Breast epithelium (tissue), 3 donors: ENCODE results near the gene GANC.

Source experiments
- CTCF ChIP-seq, 3 donors: fragments of 450-650 bp; IDR thresholded peaks; one replicate each; pipeline ENCODE4 v1.5.1; 2016 to 2017; ENCODE audit warnings: antibody characterized with exemption in 3 of 3, mild to moderate bottlenecking in 3 of 3, moderate library complexity in 3 of 3
- POLR2A ChIP-seq: fragments of 450-650 bp; IDR thresholded peaks from one replicate; pipeline ENCODE4 v1.6.1; 2016; ENCODE audit warnings: antibody characterized with exemption, mild to moderate bottlenecking, moderate library complexity

- TF ChIP-seq CTCF (IDR thresholded peaks at IDR 0.05) (no peak), POLR2A (no peak)
These were observed 102.3 kb downstream of the GANC start for GRCh38 chr15:42375252-42375651.
